Left forelimb (tissue), 1 donor: ENCODE measurements around the gene PROKR1.
"Not testable (repeated sequence)": the region's sequence is repeated elsewhere in the genome, so short reads cannot be mapped to it uniquely, and the experiment has no call there.

Experiments
- DNase-seq: peaks from one replicate; pipeline ENCODE4 v3.0.0-alpha.2; 2018; ENCODE audit warnings: low spot score

PROKR1 gene

GRCh38 chr2:68658266-68658665, 14.9 kb downstream of the PROKR1 start:
- DNase-seq = no peak

GRCh38 chr2:68659081-68659480, 15.7 kb downstream of the PROKR1 start:
- DNase-seq = no peak

- DNase-seq = no peak
Observed at GRCh38 chr2:68660658-68661057, 17.3 kb downstream of the PROKR1 start.

GRCh38 chr2:68662466-68662865, 19.1 kb downstream of the PROKR1 start:
- DNase-seq = no peak

- DNase-seq = no peak
Observed at GRCh38 chr2:68663371-68664156, 20.2 kb downstream of the PROKR1 start.

GRCh38 chr2:68667371-68667770, 24.0 kb downstream of the PROKR1 start:
- no peak for DNase-seq

- no peak for DNase-seq
Observed at GRCh38 chr2:68669651-68670050, 26.3 kb downstream of the PROKR1 start.

GRCh38 chr2:68671961-68672360, 28.6 kb downstream of the PROKR1 start:
- no peak for DNase-seq

- DNase-seq = no peak
Observed at GRCh38 chr2:68673631-68674030, 30.3 kb downstream of the PROKR1 start.

GRCh38 chr2:68675470-68675869, 32.1 kb downstream of the PROKR1 start:
- no peak for DNase-seq

GRCh38 chr2:68677837-68678236, 34.5 kb downstream of the PROKR1 start:
- DNase-seq = not testable (repeated sequence)

- DNase-seq = not testable (repeated sequence)
Observed at GRCh38 chr2:68679166-68679916, 36.0 kb downstream of the PROKR1 start.

- DNase-seq = not testable (repeated sequence)
Observed at GRCh38 chr2:68679917-68680267, 36.5 kb downstream of the PROKR1 start.

GRCh38 chr2:68684197-68684596, 40.8 kb downstream of the PROKR1 start:
- no peak for DNase-seq

- DNase-seq = no peak
Observed at GRCh38 chr2:68686178-68686577, 42.8 kb downstream of the PROKR1 start.

GRCh38 chr2:68687018-68687417, 43.6 kb downstream of the PROKR1 start:
- no peak for DNase-seq

GRCh38 chr2:68689553-68690537, 46.5 kb downstream of the PROKR1 start:
- no peak for DNase-seq

GRCh38 chr2:68690851-68691250, 47.5 kb downstream of the PROKR1 start:
- DNase-seq = no peak

GRCh38 chr2:68692511-68692910, 49.1 kb downstream of the PROKR1 start:
- no peak for DNase-seq

- DNase-seq = no peak
Observed at GRCh38 chr2:68693951-68694350, 50.6 kb downstream of the PROKR1 start.

- no peak for DNase-seq
Observed at GRCh38 chr2:68695971-68696370, 52.6 kb downstream of the PROKR1 start.

GRCh38 chr2:68696554-68696953, 53.2 kb downstream of the PROKR1 start:
- DNase-seq = no peak
